ENCODE measurements around the gene FOXP1.

- no peak for TF ChIP-seq CTCF (IDR thresholded peaks at IDR 0.05)
- TF ChIP-seq POLR2A (IDR thresholded peaks at IDR 0.05): no peak
These were observed 129.6 kb downstream of the FOXP1 start for GRCh38 chr3:71453822-71454511.
